Lower leg skin (tissue), 4 donors: Measurements from ENCODE around the gene PRKCQ. TPM values are rescaled to one million over a fixed set of nuclear protein-coding genes. Genes with fewer than 3 reads are reported as not detected.

Experiments used
- DNase-seq, 2 donors: peaks; one replicate each; pipeline ENCODE4 v3.0.0-alpha.2; 2019; ENCODE audit warnings: low spot score in 2 of 2
- H3K4me3 ChIP-seq: fragments of 200-600 bp; sonication (generic); 2 replicates; pipeline ENCODE4 v1.5.1; 2017; ENCODE audit warnings: mild to moderate bottlenecking, low read depth; ENCODE audit not compliant: poor library complexity, severe bottlenecking
- CTCF ChIP-seq, 3 donors: fragments of 450-650 bp; IDR thresholded peaks; one replicate each; pipeline ENCODE4 v1.5.1; 2016; ENCODE audit warnings: antibody characterized with exemption in 3 of 3, mild to moderate bottlenecking in 3 of 3, moderate library complexity in 2 of 3
- POLR2A ChIP-seq, 2 donors: fragments of 450-650 bp; IDR thresholded peaks; one replicate each; pipeline ENCODE4 v1.6.1; 2016 to 2017; ENCODE audit warnings: antibody characterized with exemption in 2 of 2, mild to moderate bottlenecking in 1 of 2, moderate library complexity in 1 of 2
- WGBS, 2 donors: methylation state at CpG; one replicate each; pipeline ENCODE4 v1.1.5; 2018; 5-methylcytosine and 5-hydroxymethylcytosine counted together
- intact Hi-C: fragments of 100-400 bp; cut with DNase I; formaldehyde crosslinking; loops from one replicate; pipeline ENCODE4 v1.15.0; 2023; ENCODE audit warnings: low total_unique reads
- total RNA-seq, 4 donors: library from RNA; depleted of rRNA; stranded (reverse); fragments of >200 nt; gene quantifications; one replicate each; pipeline ENCODE4 v1.1.0, GENCODE V29; 2016

PRKCQ gene
- total RNA-seq, 4 donors from 2014 or later, result 0.06 to 0.17 TPM; not detected in 2

- whole genome bisulfite sequencing, 2 donors, result 86 to 88% methylated on average over 9 of the region's 9 CpGs
- DNase-seq, result no peak
- intact Hi-C loops, result no loop called here
Observed at GRCh38 chr10:6464862-6465430, 115.1 kb downstream of the PRKCQ start.

GRCh38 chr10:6463366-6463765, 116.7 kb downstream of the PRKCQ start:
- 88 to 90% methylated on average over 7 of the region's 7 CpGs for WGBS, 2 donors
- TF ChIP-seq CTCF (IDR thresholded peaks at IDR 0.05) (no peak), POLR2A (IDR thresholded peaks at IDR 0.05) (no peak)

More at GRCh38 chr10:6464862-6465430, 115.1 kb downstream of the PRKCQ start:
- H3K4me3 ChIP-seq, result no peak overlapping the region
- TF ChIP-seq CTCF (IDR thresholded peaks at IDR 0.05) (no peak), POLR2A (IDR thresholded peaks at IDR 0.05) (no peak)

GRCh38 chr10:6461961-6462360, 118.1 kb downstream of the PRKCQ start:
- no peak overlapping the region for H3K4me3 ChIP-seq
- WGBS, 2 donors, result 84 to 87% methylated on average over 3 of the region's 3 CpGs
- no peak for DNase-seq
- no peak for TF ChIP-seq POLR2A (IDR thresholded peaks at IDR 0.05)
- TF ChIP-seq CTCF (IDR thresholded peaks at IDR 0.05), result no peak
- intact Hi-C loops, result no loop called here

More at GRCh38 chr10:6463366-6463765, 116.7 kb downstream of the PRKCQ start:
- no peak for DNase-seq
- no peak overlapping the region for H3K4me3 ChIP-seq
- intact Hi-C loops, result no loop called here

- intact Hi-C loops, result no loop called here
- TF ChIP-seq CTCF (IDR thresholded peaks at IDR 0.05) (no peak), POLR2A (IDR thresholded peaks at IDR 0.05) (no peak)
- DNase-seq, result no peak
- WGBS, 2 donors, result 81 to 99% methylated on average over 2 of the region's 2 CpGs
- no peak overlapping the region for H3K4me3 ChIP-seq
Observed at GRCh38 chr10:6460861-6461409, 119.1 kb downstream of the PRKCQ start.

GRCh38 chr10:6458814-6459213, 121.3 kb downstream of the PRKCQ start:
- H3K4me3 ChIP-seq, result no peak overlapping the region
- intact Hi-C loops, result no loop called here
- no peak for DNase-seq
- no peak for TF ChIP-seq CTCF (IDR thresholded peaks at IDR 0.05)
- no peak for TF ChIP-seq POLR2A (IDR thresholded peaks at IDR 0.05)
- 84 to 85% methylated on average over 5 of the region's 5 CpGs for WGBS, 2 donors

GRCh38 chr10:6457376-6457775, 122.7 kb downstream of the PRKCQ start:
- TF ChIP-seq POLR2A (IDR thresholded peaks at IDR 0.05), result no peak
- no peak for TF ChIP-seq CTCF (IDR thresholded peaks at IDR 0.05)
- intact Hi-C loops, result no loop called here
- no peak for DNase-seq
- WGBS, 2 donors, result 85 to 86% methylated on average over 5 of the region's 5 CpGs
- no peak overlapping the region for H3K4me3 ChIP-seq
